CD8-positive, alpha-beta memory T cell (primary cell): ENCODE measurements around the gene RNASE11. TPM values are rescaled to one million over a fixed set of nuclear protein-coding genes. Genes with fewer than 3 reads are reported as not detected.
"Not testable (repeated sequence)": the region's sequence is repeated elsewhere in the genome, so short reads cannot be mapped to it uniquely, and the experiment has no call there.

Source experiments
- CTCF ChIA-PET: fragments of 350-600 bp; sonication (Branson Sonifier 250); formaldehyde crosslinking; loops from one replicate; lab custom pipeline; 2021; ENCODE audit warnings: antibody characterized with exemption; lab: Charles Lee
- POLR2A ChIA-PET: fragments of 350-600 bp; sonication (Branson Sonifier 250); formaldehyde crosslinking; loops from one replicate; lab custom pipeline; 2021; ENCODE audit warnings: antibody characterized with exemption; lab: Charles Lee
- DNase-seq, 5 donors: peaks; one replicate each; pipeline versions ENCODE4 v3.0.0 to v3.0.0-alpha.2; 2020 to 2022; ENCODE audit warnings: mixed read lengths in 1 of 5
- H3K27ac ChIP-seq: one replicate; pipeline ENCODE4 v1.7.0; 2013; ENCODE audit warnings: low read depth, mild to moderate bottlenecking, low read length, moderate library complexity
- H3K27me3 ChIP-seq: 2 replicates; pipeline ENCODE4 v1.7.0; 2013; ENCODE audit warnings: low read length, mild to moderate bottlenecking; ENCODE audit not compliant: insufficient read depth, poor library complexity, severe bottlenecking
- H3K36me3 ChIP-seq: 2 replicates; pipeline ENCODE4 v1.7.0; 2013; ENCODE audit warnings: mild to moderate bottlenecking, low read length, moderate library complexity; ENCODE audit not compliant: insufficient read depth
- H3K4me1 ChIP-seq: 2 replicates; pipeline ENCODE4 v1.7.0; 2013; ENCODE audit warnings: mild to moderate bottlenecking, low read length, moderate library complexity; ENCODE audit not compliant: insufficient read depth
- H3K4me3 ChIP-seq: 2 replicates; pipeline ENCODE4 v1.7.0; 2013; ENCODE audit warnings: mild to moderate bottlenecking, low read length
- H3K9me3 ChIP-seq: 2 replicates; pipeline ENCODE4 v1.7.0; 2013; ENCODE audit warnings: mild to moderate bottlenecking, low read length
- H3K27ac Mint-ChIP-seq, 8 donors: one replicate each; pipeline ENCODE4 v1.8.0; 2020 to 2021; ENCODE audit warnings: mixed read lengths in 8 of 8, mild to moderate bottlenecking in 6 of 8, inconsistent platforms in 3 of 8, moderate library complexity in 3 of 8
- H3K27me3 Mint-ChIP-seq, 2 donors: one replicate each; pipeline ENCODE4 v1.8.0; 2020 to 2021; ENCODE audit warnings: mixed read lengths in 2 of 2, mild to moderate bottlenecking in 1 of 2, moderate library complexity in 1 of 2
- H3K36me3 Mint-ChIP-seq, 3 donors: one replicate each; pipeline ENCODE4 v1.8.0; 2020 to 2021; ENCODE audit warnings: mixed read lengths in 3 of 3, inconsistent platforms in 1 of 3, mild to moderate bottlenecking in 1 of 3
- H3K4me1 Mint-ChIP-seq, 3 donors: one replicate each; pipeline ENCODE4 v1.8.0; 2020 to 2021; ENCODE audit warnings: mixed read lengths in 3 of 3, inconsistent platforms in 1 of 3, mild to moderate bottlenecking in 1 of 3
- H3K4me3 Mint-ChIP-seq, 7 donors: one replicate each; pipeline ENCODE4 v1.8.0; 2020 to 2021; ENCODE audit warnings: mixed read lengths in 7 of 7, mild to moderate bottlenecking in 6 of 7, moderate library complexity in 4 of 7, inconsistent platforms in 2 of 7
- H3K9me3 Mint-ChIP-seq, 5 donors: one replicate each; pipeline ENCODE4 v1.8.0; 2020 to 2022; ENCODE audit warnings: mixed read lengths in 5 of 5, mild to moderate bottlenecking in 3 of 5, moderate library complexity in 2 of 5, inconsistent platforms in 1 of 5
- polyA plus RNA-seq: library from polyadenylated mRNA; unstranded; fragments of 300-500 nt; fragmentation: Illumina TruSeq; gene quantifications from one replicate; pipeline ENCODE4 v1.2.3, GENCODE V29; 2021
- total RNA-seq, 2 experiments: library from RNA; stranded (reverse); gene quantifications; one replicate each; pipeline ENCODE4 v1.2.3, GENCODE V29; 2021

The RNASE11 gene
- total and polyA plus RNA-seq, 3 experiments from 2014 or later: not detected

- H3K27ac Mint-ChIP-seq, POLR2A ChIA-PET, H3K4me1 Mint-ChIP-seq, H3K27me3 ChIP-seq, H3K36me3 Mint-ChIP-seq, H3K36me3 ChIP-seq, CTCF ChIA-PET, H3K4me3 Mint-ChIP-seq, DNase-seq, H3K4me3 ChIP-seq, H3K27ac ChIP-seq, H3K4me1 ChIP-seq, H3K9me3 Mint-ChIP-seq, H3K9me3 ChIP-seq: not testable (repeated sequence)
- peaks cover 3 to 33% of the 10 kb centered on the region in 2 donors for H3K27me3 Mint-ChIP-seq
Measured at GRCh38 chr14:20595726-20596125, 7.9 kb upstream of the RNASE11 start.

GRCh38 chr14:20592574-20592973 is 4.8 kb upstream of the RNASE11 start:
- Histone ChIP-seq H3K4me1 (no peaks in the 10 kb centered on the region), H3K27me3 (peaks cover 3% of the 10 kb centered on the region), H3K4me3 (no peak overlapping the region), H3K9me3 (no peaks in the 10 kb centered on the region), H3K36me3 (no peaks in the 10 kb centered on the region), H3K27ac (no peak overlapping the region)
- no peak for DNase-seq
- H3K36me3 Mint-ChIP-seq: no peaks in the 10 kb centered on the region
- peaks cover 3 to 37% of the 10 kb centered on the region in 2 donors for H3K27me3 Mint-ChIP-seq
- H3K4me1 Mint-ChIP-seq: peaks cover 0 to 7% (median 0%) of the 10 kb centered on the region in 3 donors
- H3K9me3 Mint-ChIP-seq: no peaks in the 10 kb centered on the region
- no peak overlapping the region for H3K27ac Mint-ChIP-seq
- ChIA-PET CTCF (no interaction called here), POLR2A (no interaction called here)
- H3K4me3 Mint-ChIP-seq: no peak overlapping the region

GRCh38 chr14:20591235-20591634 is 3.4 kb upstream of the RNASE11 start, which contains the start of gene RNASE12:
Gene RNASE12 (minus strand): TSS chr14:20591376. CDS start chr14:20590723, 653 bp downstream.
- H3K9me3 Mint-ChIP-seq: no peaks in the 10 kb centered on the region
- Histone ChIP-seq H3K9me3 (no peaks in the 10 kb centered on the region), H3K4me1 (no peaks in the 10 kb centered on the region), H3K36me3 (no peaks in the 10 kb centered on the region), H3K4me3 (no peak within 1 kb of the TSS), H3K27me3 (peaks cover 3% of the 10 kb centered on the region), H3K27ac (no peak within 1 kb of the TSS)
- peaks cover 3 to 36% of the 10 kb centered on the region in 2 donors for H3K27me3 Mint-ChIP-seq
- CTCF ChIA-PET: no interaction called here
- peak within 1 kb of the TSS in 2 of 8 donors; percentile 5 to 24 for H3K27ac Mint-ChIP-seq
- POLR2A ChIA-PET: interaction anchor here (0.5 kb wide), 1 partner anchor 845 kb away, joined by 3 read pairs; no protein-coding TSS in a partner anchor
- H3K4me3 Mint-ChIP-seq: no peak within 1 kb of the TSS
- H3K4me1 Mint-ChIP-seq: peaks cover 0 to 10% (median 0%) of the 10 kb centered on the region in 3 donors
- H3K36me3 Mint-ChIP-seq: no peaks in the 10 kb centered on the region
- no peak for DNase-seq

GRCh38 chr14:20583908-20584307 is 3.9 kb downstream of the RNASE11 start:
- Histone ChIP-seq H3K9me3 (no peaks in the 10 kb centered on the region), H3K27ac (no peak overlapping the region), H3K36me3 (no peaks in the 10 kb centered on the region), H3K27me3 (no peaks in the 10 kb centered on the region), H3K4me1 (no peaks in the 10 kb centered on the region), H3K4me3 (no peak overlapping the region)
- H3K27ac Mint-ChIP-seq: no peak overlapping the region
- peaks cover 0 to 6% (median 0%) of the 10 kb centered on the region in 3 donors for H3K4me1 Mint-ChIP-seq
- H3K36me3 Mint-ChIP-seq: peaks cover 0 to 4% (median 0%) of the 10 kb centered on the region in 3 donors
- H3K27me3 Mint-ChIP-seq: peaks cover 3 to 12% of the 10 kb centered on the region in 2 donors
- no peaks in the 10 kb centered on the region for H3K9me3 Mint-ChIP-seq
- DNase-seq: no peak
- H3K4me3 Mint-ChIP-seq: no peak overlapping the region
- ChIA-PET CTCF (interaction anchor here (2.5 kb wide), 1 partner anchor 257 kb away, joined by 6 read pairs; no protein-coding TSS in a partner anchor), POLR2A (no interaction called here)

GRCh38 chr14:20583142-20583541 is 4.7 kb downstream of the RNASE11 start:
- H3K27ac ChIP-seq: no peak overlapping the region
- H3K4me1 Mint-ChIP-seq: peaks cover 0 to 6% (median 0%) of the 10 kb centered on the region in 3 donors
- ChIA-PET CTCF (interaction anchor here (2.5 kb wide), 1 partner anchor 256 kb away, joined by 6 read pairs; no protein-coding TSS in a partner anchor), POLR2A (no interaction called here)
- H3K4me1 ChIP-seq: no peaks in the 10 kb centered on the region
- no peaks in the 10 kb centered on the region for H3K9me3 Mint-ChIP-seq
- H3K27ac Mint-ChIP-seq: no peak overlapping the region
- H3K36me3 Mint-ChIP-seq: peaks cover 0 to 4% (median 0%) of the 10 kb centered on the region in 3 donors
- peaks cover 3 to 12% of the 10 kb centered on the region in 2 donors for H3K27me3 Mint-ChIP-seq
- H3K4me3 Mint-ChIP-seq: no peak overlapping the region
- H3K27me3 ChIP-seq: no peaks in the 10 kb centered on the region
- no peaks in the 10 kb centered on the region for H3K9me3 ChIP-seq
- no peaks in the 10 kb centered on the region for H3K36me3 ChIP-seq
- H3K4me3 ChIP-seq: no peak overlapping the region
- DNase-seq: no peak

GRCh38 chr14:20580242-20580641 is 7.6 kb downstream of the RNASE11 start:
- Mint-ChIP-seq H3K9me3 (no peaks in the 10 kb centered on the region), H3K4me3 (no peak overlapping the region), H3K27ac (no peak overlapping the region), H3K27me3 (peaks cover 2 to 3% of the 10 kb centered on the region in 2 donors), H3K36me3 (no peaks in the 10 kb centered on the region), H3K4me1 (no peaks in the 10 kb centered on the region)
- Histone ChIP-seq H3K27me3 (no peaks in the 10 kb centered on the region), H3K9me3 (no peaks in the 10 kb centered on the region), H3K4me1 (no peaks in the 10 kb centered on the region), H3K27ac (no peak overlapping the region), H3K36me3 (no peaks in the 10 kb centered on the region), H3K4me3 (no peak overlapping the region)
- ChIA-PET POLR2A (no interaction called here), CTCF (interaction anchor here (0.8 kb wide), 1 partner anchor 164 kb away, joined by 3 read pairs; no protein-coding TSS in a partner anchor)
- DNase-seq: no peak

- Histone ChIP-seq H3K9me3 (no peaks in the 10 kb centered on the region), H3K27ac (no peak overlapping the region), H3K4me3 (no peak overlapping the region), H3K4me1 (no peaks in the 10 kb centered on the region), H3K36me3 (no peaks in the 10 kb centered on the region), H3K27me3 (no peaks in the 10 kb centered on the region)
- Mint-ChIP-seq H3K27me3 (peaks cover 0 to 2% of the 10 kb centered on the region in 2 donors), H3K9me3 (no peaks in the 10 kb centered on the region), H3K4me1 (no peaks in the 10 kb centered on the region), H3K4me3 (no peak overlapping the region), H3K36me3 (no peaks in the 10 kb centered on the region), H3K27ac (peak overlapping the region in 1 of 8 donors; percentile 7)
- CTCF ChIA-PET: interaction anchor here (1.8 kb wide), 1 partner anchor 19 kb away, joined by 4 read pairs; no protein-coding TSS in a partner anchor
- POLR2A ChIA-PET: no interaction called here
- DNase-seq: no peak
Measured at GRCh38 chr14:20578784-20579502, 8.9 kb downstream of the RNASE11 start.

- Mint-ChIP-seq H3K4me3 (no peak overlapping the region), H3K9me3 (no peaks in the 10 kb centered on the region), H3K4me1 (no peaks in the 10 kb centered on the region), H3K27ac (no peak overlapping the region), H3K27me3 (peaks cover 0 to 2% of the 10 kb centered on the region in 2 donors), H3K36me3 (no peaks in the 10 kb centered on the region)
- DNase-seq: no peak
- no peaks in the 10 kb centered on the region for H3K9me3 ChIP-seq
- ChIA-PET POLR2A (no interaction called here), CTCF (interaction anchor here (1.8 kb wide), 1 partner anchor 20 kb away, joined by 4 read pairs; no protein-coding TSS in a partner anchor)
- no peak overlapping the region for H3K27ac ChIP-seq
- H3K4me1 ChIP-seq: no peaks in the 10 kb centered on the region
- H3K36me3 ChIP-seq: no peaks in the 10 kb centered on the region
- no peak overlapping the region for H3K4me3 ChIP-seq
- H3K27me3 ChIP-seq: no peaks in the 10 kb centered on the region
Measured at GRCh38 chr14:20578325-20578724, 9.5 kb downstream of the RNASE11 start.
